Middle frontal gyrus (tissue), 1 donor: ENCODE measurements around the gene ACBD7.

Experiments used
- DNase-seq: peaks from one replicate; pipeline ENCODE4 v3.0.0-alpha.2; 2015; ENCODE audit warnings: low spot score; ENCODE audit errors: extremely low spot score

The ACBD7 gene

DNA sequence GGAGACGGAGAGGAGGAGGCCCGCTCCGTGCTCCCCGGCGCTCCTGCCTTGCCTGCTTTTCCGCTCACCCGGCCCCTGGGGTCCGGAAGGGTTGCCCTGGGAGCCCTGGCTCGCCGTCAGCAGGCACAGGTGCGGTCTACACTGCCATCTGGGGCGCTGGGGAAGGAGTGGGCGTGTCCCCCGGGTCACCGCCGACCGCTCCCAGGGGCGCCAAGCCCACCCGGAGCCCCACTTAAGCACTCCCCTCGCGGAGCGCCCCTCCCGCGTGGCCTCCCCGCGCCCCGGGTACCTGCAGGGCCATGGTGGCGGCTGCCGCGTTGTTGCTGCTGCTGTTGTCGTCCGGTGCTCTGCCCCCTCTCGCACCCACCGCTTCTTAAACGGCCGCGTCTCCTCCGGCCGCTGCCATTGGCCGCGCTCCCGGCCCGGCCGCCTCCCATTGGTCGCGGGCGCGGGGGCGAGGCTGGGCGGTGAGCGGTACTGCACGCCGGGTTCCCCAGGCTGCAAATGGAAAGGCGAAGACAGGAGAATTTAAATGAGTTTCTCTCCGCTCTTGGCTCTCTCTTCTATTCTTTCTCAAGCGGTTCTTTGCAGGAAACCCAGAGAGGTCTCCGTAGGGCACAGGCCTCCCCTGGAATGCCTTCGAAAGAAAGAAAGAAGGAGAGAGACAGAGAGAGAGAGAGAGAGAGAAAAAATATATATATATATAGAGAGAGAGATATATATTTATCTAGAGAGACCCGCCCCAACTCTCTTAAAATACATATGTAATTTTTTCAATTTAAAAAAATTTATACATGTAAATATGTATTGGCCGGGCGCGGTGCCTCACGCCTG, at the start of gene ACBD7:
Gene ACBD7, minus strand, starts transcription at position 349 of the 834 bp plus-strand sequence. Its CDS starts 48 bp downstream, at position 301.
- DNase-seq: peak; percentile 60

DNA sequence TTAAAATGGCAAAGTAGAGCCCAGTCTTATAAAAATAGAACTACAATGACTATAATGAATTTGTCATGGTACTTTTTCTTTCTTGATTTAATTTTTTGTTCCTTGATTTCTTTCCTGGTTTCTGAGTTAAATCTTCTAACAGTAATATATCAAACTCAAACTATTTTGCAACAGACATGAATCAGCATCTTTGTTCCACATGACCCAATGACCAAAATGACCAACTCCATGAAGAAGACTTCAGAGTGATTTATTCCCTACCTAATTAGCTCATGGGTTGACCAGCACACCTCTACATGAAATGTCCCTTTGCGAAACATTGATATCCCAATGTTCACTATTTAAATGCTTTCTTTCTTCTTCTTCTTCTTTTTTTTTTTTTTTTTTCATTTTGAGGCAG, 49.1 kb upstream of the ACBD7 start:
- DNase-seq: no peak

DNA sequence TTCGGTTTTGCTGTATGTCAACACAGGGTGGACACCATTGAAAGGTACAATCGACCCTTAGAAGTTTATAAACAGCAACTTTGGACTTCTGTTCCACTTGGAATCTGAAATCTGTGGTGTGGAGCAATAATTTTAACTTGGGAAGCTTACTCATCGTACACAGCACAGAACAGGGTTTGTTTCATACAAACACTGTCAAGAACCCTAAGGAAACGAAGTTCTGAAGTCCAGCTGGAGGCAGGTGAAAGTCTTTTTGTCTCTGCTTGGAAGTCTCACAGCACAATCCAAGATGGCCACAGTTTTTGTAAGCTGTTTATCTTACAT, 48.4 kb upstream of the ACBD7 start:
- DNase-seq: no peak

DNA sequence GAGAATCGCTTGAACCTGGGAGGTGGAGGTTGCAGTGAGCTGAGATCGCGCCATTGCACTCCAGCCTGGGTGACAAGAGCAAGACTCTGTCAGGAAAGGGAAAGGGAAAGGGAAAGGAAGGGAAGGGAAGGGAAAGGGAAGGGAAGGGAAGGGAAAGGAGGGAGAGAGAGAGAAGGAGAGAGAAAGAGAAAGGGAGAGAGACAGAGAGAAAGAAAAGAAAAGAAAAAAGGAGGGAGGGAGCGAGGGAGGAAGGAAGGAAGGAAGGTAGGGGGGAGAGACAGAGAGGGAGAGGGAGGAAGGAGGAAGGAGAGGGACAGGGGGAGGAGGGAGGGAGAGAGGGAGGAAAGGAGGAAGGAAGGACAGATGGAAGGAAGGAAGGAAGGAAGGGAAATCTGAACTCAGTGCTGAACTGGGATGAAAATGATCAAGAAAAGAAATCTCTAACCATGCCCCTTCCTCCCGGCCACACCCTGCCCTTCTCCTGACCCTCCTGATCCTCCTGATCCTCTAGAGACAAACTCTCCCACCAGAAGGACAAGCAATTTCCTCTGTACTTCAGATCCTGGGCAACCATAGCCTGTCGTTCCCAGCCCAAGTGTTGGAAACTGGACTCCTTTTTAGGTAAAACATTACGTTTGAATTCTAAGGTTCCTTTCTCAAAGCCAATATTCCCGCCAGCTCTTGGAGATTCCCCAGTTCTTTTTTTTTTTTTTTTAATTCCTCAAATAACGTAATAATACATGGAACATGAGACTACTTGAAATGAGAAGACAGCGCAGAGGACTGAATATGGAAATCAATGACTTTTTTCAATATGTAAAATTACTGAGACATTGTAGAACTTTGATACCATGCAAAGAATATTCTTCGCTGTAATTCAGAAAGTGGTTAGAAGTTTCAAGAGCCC, 47.8 kb upstream of the ACBD7 start:
- no peak for DNase-seq

DNA sequence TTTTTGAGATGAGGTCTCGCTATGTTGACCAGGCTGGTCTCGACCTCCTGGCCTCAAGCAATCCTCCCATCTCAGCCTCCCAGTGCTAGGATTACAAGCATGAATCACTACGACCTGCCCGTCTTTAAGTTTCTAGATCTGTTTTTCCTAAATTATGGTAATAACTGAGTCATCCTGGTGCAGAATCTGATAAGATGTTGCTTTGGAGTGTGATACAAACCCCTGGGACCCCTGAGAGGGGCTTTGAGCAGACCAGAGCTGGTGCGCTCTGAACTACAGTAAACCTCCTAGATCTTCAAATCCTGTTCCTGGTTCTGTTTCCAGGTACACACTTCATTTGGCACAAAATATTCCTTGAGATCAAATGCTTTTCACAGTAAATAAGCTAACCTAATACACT, 42.8 kb upstream of the ACBD7 start:
- DNase-seq: no peak

DNA sequence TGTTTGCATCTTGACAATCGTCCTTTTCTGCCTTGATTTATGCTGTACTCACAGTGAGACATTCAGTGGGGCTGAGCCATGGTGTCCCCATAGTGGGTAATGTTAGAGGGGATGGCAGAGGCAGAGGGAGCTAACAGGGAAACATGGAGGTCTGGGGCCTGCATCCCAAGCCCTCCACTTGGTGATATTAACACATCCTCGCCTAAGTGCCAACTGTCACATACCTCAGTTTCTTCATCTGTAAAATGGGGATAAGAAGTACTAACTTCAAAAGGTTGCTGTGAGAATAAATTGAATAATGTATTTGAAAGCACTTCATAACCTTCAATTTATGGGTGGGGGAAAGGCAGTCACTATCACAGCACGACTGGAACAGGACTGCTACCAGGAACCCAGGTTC, 36.3 kb upstream of the ACBD7 start:
- DNase-seq: no peak

DNA sequence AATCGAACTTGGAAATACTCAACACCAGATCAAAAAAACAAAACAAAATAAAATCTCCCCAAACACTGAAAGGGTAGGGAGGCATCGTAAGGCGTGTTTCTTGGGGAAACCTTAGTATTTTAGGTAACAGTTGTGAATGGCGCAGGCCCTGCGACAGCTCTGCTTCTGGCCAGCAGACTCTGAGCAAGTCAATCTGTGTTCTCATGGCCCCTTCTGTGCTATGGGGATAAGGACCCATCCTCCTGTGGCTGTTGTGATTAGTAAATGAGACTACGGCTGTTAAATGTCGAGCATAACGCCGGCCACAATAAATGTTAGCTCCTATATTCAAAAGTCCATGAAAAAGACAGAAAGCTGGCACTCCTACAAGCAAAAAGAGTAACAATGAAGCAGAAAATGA, 35.6 kb upstream of the ACBD7 start:
- no peak for DNase-seq

DNA sequence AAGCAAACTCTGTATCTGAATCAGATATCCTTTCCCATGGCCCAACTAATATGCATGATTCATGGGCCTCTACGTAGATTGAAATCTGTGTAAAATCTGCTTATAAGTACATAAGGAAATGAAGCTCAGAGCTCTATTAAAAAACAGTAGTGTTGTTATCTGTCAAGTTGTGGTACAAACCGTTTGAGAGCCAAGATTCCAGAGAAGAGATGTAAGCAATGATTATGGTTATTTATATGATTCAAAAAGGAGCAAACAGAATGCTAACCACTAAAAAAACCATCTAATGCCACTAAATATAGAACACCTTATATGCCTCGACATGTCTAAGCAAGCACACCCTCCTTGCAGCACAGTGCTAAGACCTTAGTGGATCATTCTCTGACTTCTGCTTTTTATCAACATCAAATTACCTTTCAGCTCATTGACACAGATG, 35.2 kb upstream of the ACBD7 start:
- DNase-seq: no peak

DNA sequence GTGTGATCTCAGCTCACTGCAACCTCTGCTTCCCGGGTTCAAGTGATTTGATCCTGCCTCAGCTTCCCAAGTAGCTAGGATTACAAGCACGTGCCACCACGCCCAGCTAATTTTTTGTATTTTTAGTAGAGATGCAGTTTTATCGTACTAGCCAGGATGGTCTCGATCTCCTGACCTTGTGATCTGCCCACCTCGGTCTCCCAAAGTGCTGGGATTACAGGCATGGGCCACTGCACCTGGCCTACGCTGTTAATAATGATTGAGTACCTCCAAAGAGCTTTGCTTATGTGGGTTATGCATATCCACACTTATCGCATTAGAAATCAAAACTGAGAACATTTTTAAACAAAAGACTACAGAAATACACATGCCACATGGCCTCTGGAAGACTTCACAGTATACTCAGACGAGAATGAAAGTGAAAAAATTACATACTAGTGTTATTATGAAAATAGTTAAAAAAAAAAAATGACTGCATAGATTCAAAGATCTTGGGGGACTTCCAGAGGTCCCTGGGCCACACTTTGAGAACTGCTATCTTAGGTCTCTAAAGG, 34.0 kb upstream of the ACBD7 start:
- no peak for DNase-seq

DNA sequence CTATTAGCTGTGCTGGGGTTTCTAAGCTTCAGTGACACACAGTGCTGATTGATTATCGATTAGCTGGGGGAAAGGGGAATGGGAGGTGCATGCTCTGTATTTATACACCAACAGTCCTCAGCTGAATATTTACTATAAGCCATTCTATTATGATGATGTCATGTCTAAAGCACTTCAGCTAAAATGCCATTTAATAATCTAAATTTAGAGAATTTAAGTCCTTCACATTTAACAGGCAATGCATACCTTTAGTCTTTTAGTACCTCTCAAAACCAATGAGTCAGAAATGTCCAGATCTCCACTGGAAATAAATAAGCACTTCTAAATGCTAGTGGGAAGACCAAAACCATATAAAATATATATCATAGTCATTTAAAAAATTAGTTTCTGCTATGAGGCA, 33.1 kb upstream of the ACBD7 start:
- DNase-seq: no peak

DNA sequence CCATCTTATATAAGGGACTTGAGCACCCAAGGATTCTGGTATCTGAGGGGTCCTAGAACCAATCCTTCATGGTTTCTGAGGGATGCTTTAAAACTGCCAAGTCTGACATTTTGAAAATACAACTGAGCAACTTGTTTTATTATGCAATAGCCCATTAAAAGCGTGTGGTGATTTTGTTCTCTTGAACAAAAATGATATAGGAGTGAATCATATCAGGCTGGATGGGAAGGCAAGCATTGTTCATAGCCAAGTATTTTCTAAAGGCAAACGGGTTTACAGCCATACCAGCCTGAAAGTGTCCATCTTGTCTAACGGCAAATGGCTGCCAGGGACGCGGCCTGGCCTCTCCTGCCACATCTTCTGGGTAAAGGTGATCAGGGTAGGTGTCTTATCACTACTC, 31.9 kb upstream of the ACBD7 start:
- no peak for DNase-seq

DNA sequence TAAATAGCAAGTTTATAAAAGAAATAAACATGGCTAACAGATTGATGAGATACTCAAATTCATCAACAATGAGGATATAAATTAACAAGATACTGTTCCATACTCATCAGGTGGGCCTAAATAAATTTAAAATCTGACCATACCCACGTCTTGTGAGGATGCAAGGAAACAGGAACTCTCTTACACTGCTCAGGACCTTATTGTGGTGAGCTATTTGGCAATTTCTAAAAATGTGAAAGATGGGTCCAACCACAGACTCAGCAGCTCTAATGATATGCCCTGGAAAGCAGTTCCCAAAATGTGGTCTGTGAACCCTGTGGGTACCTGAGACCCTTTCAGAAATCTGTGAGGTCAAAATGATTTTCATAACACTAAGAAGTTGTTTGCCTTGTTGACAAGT, 30.0 kb upstream of the ACBD7 start:
- DNase-seq: no peak

DNA sequence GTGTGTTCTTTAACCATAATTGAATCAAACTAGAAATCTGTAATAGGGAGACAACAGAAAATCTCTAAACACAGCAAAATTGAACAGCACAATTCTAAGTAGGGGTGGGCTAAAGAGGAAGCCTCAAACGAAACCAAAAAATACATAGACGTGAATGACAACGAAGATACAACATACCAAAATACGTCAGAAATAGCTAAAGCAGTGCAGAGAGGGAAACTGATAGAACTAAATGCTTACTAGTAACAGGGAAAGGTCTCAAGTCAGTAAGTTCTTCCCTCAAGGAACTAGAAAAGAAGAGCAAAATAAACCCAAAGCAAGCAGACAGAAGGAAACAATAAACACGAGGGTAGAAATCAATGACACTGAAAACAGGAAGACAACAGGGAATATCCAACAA, 27.6 kb upstream of the ACBD7 start:
- no peak for DNase-seq

DNA sequence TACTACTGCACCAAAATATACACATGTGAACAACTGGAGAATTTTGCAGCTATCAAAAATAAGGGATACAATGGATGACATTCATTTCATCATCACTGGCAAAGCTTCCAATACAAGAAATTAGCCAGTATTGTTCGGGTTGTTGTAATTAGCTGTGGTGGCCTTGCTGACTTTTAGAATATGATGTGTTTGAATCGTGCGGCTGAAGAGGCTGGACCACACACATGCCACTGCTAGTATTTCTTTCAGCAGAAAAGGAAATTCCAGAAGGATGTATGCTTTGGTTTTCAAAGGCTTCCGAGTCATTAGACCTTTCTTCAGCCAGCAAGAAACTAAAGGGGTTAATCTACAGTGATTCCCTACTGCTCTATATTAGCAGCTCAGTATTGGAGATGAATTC, 25.2 kb upstream of the ACBD7 start:
- DNase-seq: no peak

DNA sequence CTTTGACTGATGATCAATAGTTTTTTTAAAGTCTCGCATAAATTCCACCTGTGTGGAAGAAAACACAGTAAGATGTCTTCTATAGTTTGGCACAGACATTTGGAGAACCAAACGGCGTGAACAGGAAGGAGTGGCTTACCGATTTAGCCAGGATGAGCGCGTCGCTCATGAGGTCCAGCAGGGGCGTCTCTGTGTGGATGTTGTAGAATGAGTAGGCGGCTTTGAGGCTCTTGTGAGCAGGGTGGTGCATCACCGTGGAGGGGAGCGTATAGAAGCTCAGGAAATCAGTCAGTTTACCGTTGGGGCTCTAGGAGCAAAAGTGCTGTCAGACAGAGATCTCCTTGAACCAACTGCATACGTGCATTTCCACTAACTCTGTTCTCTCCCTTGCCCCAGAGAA, 24.1 kb upstream of the ACBD7 start:
- no peak for DNase-seq

DNA sequence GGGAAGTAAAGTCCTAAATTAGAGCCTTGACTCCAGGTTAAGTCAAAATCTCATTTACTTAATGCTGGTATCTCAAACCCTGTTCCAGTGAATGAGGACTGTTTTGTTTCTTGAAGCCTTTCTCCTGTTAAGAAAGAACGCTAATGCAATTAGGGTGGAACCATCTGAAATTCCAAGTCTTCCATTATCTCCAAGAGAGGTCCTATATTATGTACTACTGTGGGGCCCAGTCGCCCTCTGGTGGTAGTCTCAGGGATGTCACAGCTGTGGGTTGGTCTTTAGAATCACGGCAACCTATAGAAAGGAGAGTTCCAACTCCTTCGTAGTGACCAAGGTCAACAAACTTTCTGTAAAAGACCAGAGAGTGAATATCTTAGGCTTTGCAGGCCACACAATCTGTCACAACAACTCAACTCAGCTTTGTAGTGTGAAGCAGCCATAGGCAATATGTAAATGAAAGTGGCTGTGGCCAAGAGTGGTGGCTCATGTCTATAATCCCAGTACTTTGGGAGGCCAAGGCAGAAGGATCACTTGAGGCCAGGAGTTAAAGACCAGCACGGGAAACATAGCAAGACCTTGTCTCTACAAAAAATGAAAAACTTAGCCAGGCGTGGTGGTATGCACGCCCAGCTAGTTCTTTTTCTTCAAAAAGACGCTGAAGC, 17.9 kb upstream of the ACBD7 start:
- no peak for DNase-seq

DNA sequence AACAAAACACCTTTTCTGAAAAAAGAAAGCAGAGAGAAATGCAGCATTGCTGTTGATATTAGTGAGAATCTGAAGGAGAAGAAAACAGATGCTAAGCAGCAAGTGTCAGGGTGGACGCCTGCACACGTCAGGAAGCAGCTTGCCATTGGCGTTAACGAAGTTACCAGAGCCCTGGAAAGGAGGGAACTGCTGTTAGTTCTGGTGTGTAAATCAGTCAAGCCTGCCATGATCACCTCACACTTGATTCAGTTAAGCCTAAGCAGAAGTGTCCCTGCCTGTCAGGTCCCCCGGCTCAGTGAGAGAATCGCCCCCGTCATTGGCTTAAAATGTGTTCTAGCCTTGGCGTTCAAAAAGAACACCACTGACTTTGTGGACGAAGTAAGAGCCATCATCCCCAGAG, 14.9 kb upstream of the ACBD7 start:
- no peak for DNase-seq

DNA sequence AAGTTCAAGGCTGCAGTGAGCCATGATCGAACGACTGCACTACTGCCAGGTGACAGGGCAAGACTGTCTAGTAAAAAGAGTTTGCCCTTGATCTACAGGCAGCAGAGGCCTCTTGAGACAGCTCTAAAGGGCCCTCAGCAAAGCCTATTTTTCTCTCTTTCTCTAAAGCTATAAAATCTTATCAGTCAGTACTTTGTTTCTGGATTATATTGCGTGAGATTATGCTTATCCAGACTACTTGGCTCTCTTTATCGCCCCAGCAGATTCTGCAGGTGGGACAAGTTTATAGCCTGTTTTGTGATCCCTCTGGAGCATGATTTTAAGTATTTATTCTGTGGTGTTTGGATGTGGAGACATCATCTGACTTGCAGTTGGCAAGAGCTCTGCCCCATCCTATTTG, 11.3 kb upstream of the ACBD7 start:
- no peak for DNase-seq

DNA sequence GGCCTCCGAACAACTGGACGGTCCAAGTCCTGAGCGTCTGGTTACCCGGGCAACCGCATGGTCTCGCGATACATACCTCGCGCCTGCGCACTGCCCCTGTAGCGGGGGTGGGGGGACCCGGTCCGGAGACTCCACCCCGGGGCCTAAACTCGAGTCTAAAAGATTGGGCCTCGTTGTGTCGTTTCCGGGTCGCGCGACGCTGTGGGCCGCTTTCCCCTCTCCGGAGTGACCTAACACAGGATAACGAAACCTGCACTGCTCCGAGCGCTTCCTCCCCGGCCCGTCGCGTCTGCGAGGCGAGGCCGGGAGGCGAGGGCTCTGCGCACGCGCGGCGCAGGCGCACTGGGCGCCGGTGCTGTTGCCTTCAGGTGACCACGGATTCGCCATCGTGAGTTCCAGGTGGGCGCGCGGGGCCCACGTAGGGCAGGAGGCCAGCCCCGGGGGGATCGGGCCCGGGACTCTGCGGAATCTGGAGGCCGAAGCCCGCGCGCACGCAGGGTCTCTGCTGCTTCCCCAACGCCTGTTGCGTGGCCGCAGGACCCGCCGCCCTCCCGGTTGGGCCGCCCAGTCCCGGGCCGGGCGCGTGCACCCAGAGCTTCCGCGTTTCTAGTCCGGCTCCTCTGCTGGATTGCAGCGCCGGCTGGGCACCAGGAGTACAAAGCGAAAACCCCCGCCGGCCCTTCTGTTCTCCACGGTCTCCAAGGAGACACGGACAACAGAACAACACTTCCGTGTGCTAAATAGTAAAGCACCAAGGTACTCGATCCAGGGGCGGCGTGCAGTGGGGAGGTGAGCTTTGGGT, 8.6 kb upstream of the ACBD7 start, which contains the start of gene RPP38:
Gene RPP38, plus strand, starts transcription at position 345 of the 802 bp plus-strand sequence. CDS start 5,960 bp downstream, outside the sequence.
- peak; percentile 95 for DNase-seq

DNA sequence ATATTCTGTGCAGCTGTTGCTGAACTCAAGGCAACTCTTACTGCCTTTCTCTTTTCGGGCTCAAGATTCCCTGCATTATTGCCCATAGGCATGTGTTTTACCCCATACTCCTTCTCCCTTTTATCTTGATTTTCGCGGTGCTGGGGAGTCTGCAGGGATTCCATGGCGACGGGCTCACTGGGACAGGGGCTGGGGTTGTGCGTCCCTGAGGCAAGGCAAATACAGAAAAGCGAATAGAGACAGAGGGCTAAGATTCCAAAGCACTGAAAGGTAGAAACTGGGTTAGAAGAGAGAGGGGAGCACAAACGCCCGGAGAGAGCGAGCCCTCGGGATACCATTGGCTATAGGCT, 8.1 kb upstream of the ACBD7 start:
- no peak for DNase-seq

DNA sequence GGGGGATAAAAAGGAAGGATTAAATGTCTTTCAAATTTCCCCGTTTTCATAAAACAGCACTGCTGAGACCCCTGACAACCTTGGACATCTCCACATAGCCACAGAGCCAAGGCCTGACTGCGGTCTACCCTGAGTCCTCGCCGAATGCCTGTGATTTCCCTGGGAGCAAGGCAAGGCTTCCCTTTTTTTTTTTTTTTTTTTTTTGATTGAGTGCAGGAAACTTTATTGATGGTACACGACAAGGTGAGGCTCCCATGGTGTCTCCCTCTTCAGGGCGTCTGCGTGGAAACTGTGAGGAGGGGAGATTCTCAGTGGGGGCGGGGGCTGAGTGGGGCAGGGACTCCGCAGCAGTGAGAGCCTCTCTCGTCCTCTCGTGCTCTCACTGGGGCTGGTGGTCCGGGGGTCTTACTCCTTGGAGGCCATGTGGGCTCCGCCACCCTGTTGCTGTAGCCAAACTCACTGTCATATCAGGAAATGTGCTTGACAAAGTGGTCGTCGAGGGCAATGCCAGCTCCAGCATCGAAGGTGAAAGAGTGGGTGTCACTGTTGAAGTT, 4.4 kb upstream of the ACBD7 start:
- no peak for DNase-seq
